ENCODE results near the gene SPATC1L. TPM values are rescaled to one million over a fixed set of nuclear protein-coding genes. Genes with fewer than 3 reads are reported as not detected.

SPATC1L gene
- total RNA-seq, 1 experiment from 2014 or later, result 36.0 TPM

GRCh38 chr21:46194374-46195334 lies 10.4 kb upstream of the SPATC1L start:
- Histone ChIP-seq H2BK12ac (ENCODE audit: insufficient read length, low read depth, low read length) (no peak overlapping the region), H3K23me2 (ENCODE audit: insufficient read length, low read depth, low read length, poor library complexity, severe bottlenecking) (no peaks in the 10 kb centered on the region), H3K56ac (ENCODE audit: insufficient read length, low read depth, low read length) (no peak overlapping the region), H3K9me3 (ENCODE audit: control insufficient read depth, low read depth, low read length) (no peaks in the 10 kb centered on the region), H3K4ac (ENCODE audit: low read depth, low read length) (no peak overlapping the region), H2BK120ac (ENCODE audit: low read depth, low read length, poor library complexity, severe bottlenecking) (no peak overlapping the region), H2AFZ (ENCODE audit: low read length) (no peak overlapping the region), H4K91ac (ENCODE audit: insufficient read length, low read depth, low read length) (no peak overlapping the region), H3K79me1 (ENCODE audit: insufficient read depth, low read depth, low read length, poor library complexity, severe bottlenecking) (no peaks in the 10 kb centered on the region), H3K27me3 (ENCODE audit: insufficient read depth, low read length) (no peaks in the 10 kb centered on the region), H3K9ac (ENCODE audit: extremely low read depth, insufficient read length, low read length) (no peak overlapping the region), H3K79me2 (ENCODE audit: insufficient read depth, low read length) (no peaks in the 10 kb centered on the region), H3T11ph (ENCODE audit: low read length) (no peak overlapping the region), H2AK5ac (ENCODE audit: insufficient read length, low read length) (no peak overlapping the region), H2BK20ac (ENCODE audit: low read depth, low read length, poor library complexity, severe bottlenecking) (no peak overlapping the region), H3K18ac (ENCODE audit: insufficient read length, low read depth, low read length) (no peak overlapping the region), H3K27ac (ENCODE audit: insufficient read length, low read depth, low read length) (no peak overlapping the region), H2BK15ac (ENCODE audit: low read depth, low read length) (no peak overlapping the region), H3K23ac (ENCODE audit: insufficient read length, low read depth, low read length) (no peak overlapping the region), H3K4me2 (ENCODE audit: insufficient read depth, insufficient read length, low read length) (no peak overlapping the region), H4K5ac (ENCODE audit: insufficient read length, low read depth, low read length) (no peak overlapping the region), H4K20me1 (ENCODE audit: control insufficient read depth, insufficient read depth, insufficient read length) (no peaks in the 10 kb centered on the region), H3K14ac (ENCODE audit: insufficient read depth, low read length) (no peak overlapping the region), H2BK5ac (ENCODE audit: insufficient read length, low read length) (no peak overlapping the region), H3K4me1 (ENCODE audit: insufficient read depth, low read length) (no peaks in the 10 kb centered on the region), H4K8ac (replicated peaks; ENCODE audit: insufficient read length, low read depth, low read length) (no peak overlapping the region)
- peak overlapping the region; percentile 57 to 81 (median 59); a peak in 3 of 7 replicates for H3K27ac Mint-ChIP-seq
- H3K4me3 Mint-ChIP-seq, result no peak overlapping the region; a peak in 1 of 5 replicates
- no CpG with 5 or more reads among the region's 34 CpGs for WGBS (ENCODE audit: extremely low coverage, insufficient read length, low lambda C conversion rate)
- DNase-seq, result peak; percentile 26
- H3K9me3 Mint-ChIP-seq, result no peaks in the 10 kb centered on the region
- H3K27me3 Mint-ChIP-seq (ENCODE audit: low read depth), result no peaks in the 10 kb centered on the region
- H3K36me3 Mint-ChIP-seq (ENCODE audit: insufficient read depth in 1 of 3, low read depth in 3 of 3), result peaks cover 47 to 71% (median 66%) of the 10 kb centered on the region in 3 experiments; a peak in 6 of 7 replicates
- TF ChIP-seq CTCF (conservative IDR thresholded peaks at IDR 0.05), result no peak
- no peaks in the 10 kb centered on the region for H3K4me1 Mint-ChIP-seq

All from H9 (cell line).